ENCODE results near the gene LCN9.

The LCN9 gene

GRCh38 chr9:135648494-135649410 is 14.4 kb upstream of the LCN9 start:
- no peak for DNase-seq (ENCODE audit: low read depth)
- no peak overlapping the region for H3K4me3 ChIP-seq (ENCODE audit: low read length)
- TF ChIP-seq CTCF (conservative IDR thresholded peaks at IDR 0.05; ENCODE audit: low read length) = no peak

GRCh38 chr9:135649508-135649907 is 13.6 kb upstream of the LCN9 start:
- H3K4me3 ChIP-seq (ENCODE audit: low read length) = no peak overlapping the region
- TF ChIP-seq CTCF (conservative IDR thresholded peaks at IDR 0.05; ENCODE audit: low read length) = no peak
- no peak for DNase-seq (ENCODE audit: low read depth)

- no peak for DNase-seq (ENCODE audit: low read depth)
- no peak overlapping the region for H3K4me3 ChIP-seq (ENCODE audit: low read length)
- TF ChIP-seq CTCF (conservative IDR thresholded peaks at IDR 0.05; ENCODE audit: low read length) = no peak
Observed at GRCh38 chr9:135650408-135650807, 12.7 kb upstream of the LCN9 start.

GRCh38 chr9:135655317-135655716 is 7.8 kb upstream of the LCN9 start:
- TF ChIP-seq CTCF (conservative IDR thresholded peaks at IDR 0.05; ENCODE audit: low read length) = no peak
- DNase-seq (ENCODE audit: low read depth) = no peak
- no peak overlapping the region for H3K4me3 ChIP-seq (ENCODE audit: low read length)

GRCh38 chr9:135657416-135657815 is 5.7 kb upstream of the LCN9 start:
- DNase-seq (ENCODE audit: low read depth) = no peak

GRCh38 chr9:135659252-135659651 is 3.9 kb upstream of the LCN9 start:
- no peak for TF ChIP-seq CTCF (conservative IDR thresholded peaks at IDR 0.05; ENCODE audit: low read length)
- H3K4me3 ChIP-seq (ENCODE audit: low read length) = no peak overlapping the region
- no peak for DNase-seq (ENCODE audit: low read depth)

More at GRCh38 chr9:135657416-135657815, 5.7 kb upstream of the LCN9 start:
- no peak for TF ChIP-seq CTCF (conservative IDR thresholded peaks at IDR 0.05; ENCODE audit: low read length)
- no peak overlapping the region for H3K4me3 ChIP-seq (ENCODE audit: low read length)

- DNase-seq (ENCODE audit: low read depth) = no peak
- no peak for TF ChIP-seq CTCF (conservative IDR thresholded peaks at IDR 0.05; ENCODE audit: low read length)
- H3K4me3 ChIP-seq (ENCODE audit: low read length) = no peak overlapping the region
Observed at GRCh38 chr9:135660407-135660806, 2.7 kb upstream of the LCN9 start.
